Measurements from ENCODE around the gene CAPN5.

DNA sequence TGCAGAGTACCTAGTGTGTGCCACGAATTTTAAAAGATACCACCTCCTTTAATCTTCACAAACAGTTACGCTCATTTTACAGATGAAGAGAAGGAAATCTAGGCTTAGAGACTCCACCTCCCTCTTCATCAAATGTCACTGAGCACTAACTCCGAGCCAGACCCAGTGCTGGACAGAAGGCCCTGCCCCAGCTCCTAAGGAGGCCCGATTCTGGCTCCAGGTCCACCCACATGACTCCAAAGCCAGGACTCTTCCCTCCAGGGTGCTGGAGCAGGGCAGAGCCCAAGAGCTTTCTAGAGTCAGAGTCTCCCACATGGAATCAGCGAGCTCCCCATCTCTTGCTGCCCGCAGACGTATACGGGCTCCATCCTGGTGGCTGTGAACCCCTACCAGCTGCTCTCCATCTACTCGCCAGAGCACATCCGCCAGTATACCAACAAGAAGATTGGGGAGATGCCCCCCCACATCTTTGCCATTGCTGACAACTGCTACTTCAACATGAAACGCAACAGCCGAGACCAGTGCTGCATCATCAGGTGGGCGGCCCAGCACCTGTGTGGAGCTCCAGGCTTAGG lies 88.9 kb downstream of the CAPN5 start:
- TF ChIP-seq, protein P1, sequence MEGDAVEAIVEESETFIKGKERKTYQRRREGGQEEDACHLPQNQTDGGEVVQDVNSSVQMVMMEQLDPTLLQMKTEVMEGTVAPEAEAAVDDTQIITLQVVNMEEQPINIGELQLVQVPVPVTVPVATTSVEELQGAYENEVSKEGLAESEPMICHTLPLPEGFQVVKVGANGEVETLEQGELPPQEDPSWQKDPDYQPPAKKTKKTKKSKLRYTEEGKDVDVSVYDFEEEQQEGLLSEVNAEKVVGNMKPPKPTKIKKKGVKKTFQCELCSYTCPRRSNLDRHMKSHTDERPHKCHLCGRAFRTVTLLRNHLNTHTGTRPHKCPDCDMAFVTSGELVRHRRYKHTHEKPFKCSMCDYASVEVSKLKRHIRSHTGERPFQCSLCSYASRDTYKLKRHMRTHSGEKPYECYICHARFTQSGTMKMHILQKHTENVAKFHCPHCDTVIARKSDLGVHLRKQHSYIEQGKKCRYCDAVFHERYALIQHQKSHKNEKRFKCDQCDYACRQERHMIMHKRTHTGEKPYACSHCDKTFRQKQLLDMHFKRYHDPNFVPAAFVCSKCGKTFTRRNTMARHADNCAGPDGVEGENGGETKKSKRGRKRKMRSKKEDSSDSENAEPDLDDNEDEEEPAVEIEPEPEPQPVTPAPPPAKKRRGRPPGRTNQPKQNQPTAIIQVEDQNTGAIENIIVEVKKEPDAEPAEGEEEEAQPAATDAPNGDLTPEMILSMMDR (IDR thresholded peaks at IDR 0.05; ENCODE audit: low read depth, low read length): no peak
- TF ChIP-seq, protein P2, sequence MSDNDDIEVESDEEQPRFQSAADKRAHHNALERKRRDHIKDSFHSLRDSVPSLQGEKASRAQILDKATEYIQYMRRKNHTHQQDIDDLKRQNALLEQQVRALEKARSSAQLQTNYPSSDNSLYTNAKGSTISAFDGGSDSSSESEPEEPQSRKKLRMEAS (IDR thresholded peaks at IDR 0.05; ENCODE audit: low read depth, low read length): no peak

All from NB4 (cell line).